ENCODE data around the gene BPIFA2.

Gene BPIFA2

DNA sequence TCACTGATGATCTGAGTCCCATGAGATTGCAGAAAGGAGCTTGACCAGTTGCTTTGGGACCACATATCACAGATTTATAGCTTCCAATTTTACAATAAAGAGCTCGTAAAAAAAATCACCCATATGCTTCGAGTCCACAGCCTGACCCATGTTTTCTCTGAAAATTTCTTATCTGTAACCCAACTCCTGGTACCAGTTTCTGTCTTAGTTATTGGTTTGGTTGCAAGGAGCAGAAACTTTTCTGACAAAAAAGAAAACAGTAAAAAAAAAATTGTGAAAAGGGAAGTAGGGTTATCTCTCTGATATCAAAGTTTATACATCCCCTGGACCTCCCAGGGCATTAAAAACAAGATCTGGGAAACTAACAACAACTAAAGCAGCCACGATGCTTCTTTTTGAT, 30.8 kb upstream of the BPIFA2 start:
- no peaks in the 10 kb centered on the region for H3K36me3 ChIP-seq (ENCODE audit: insufficient read depth, low read length)
- no peaks in the 10 kb centered on the region for H3K27me3 ChIP-seq (ENCODE audit: insufficient read depth, low read length)
- no peak overlapping the region for H2AFZ ChIP-seq (ENCODE audit: low read depth, low read length)
- no peaks in the 10 kb centered on the region for H3K9me3 ChIP-seq (ENCODE audit: low read length)
- no peaks in the 10 kb centered on the region for H3K4me1 ChIP-seq (ENCODE audit: insufficient read depth, low read length)
- no peak overlapping the region for H3K4me3 ChIP-seq (ENCODE audit: low read length)

- Histone ChIP-seq H3K4me3 (ENCODE audit: low read length) (no peak overlapping the region), H3K4me1 (ENCODE audit: insufficient read depth, low read length) (no peaks in the 10 kb centered on the region)
These were observed 28.5 kb upstream of the BPIFA2 start for GRCh38 chr20:33139467-33139866.

DNA sequence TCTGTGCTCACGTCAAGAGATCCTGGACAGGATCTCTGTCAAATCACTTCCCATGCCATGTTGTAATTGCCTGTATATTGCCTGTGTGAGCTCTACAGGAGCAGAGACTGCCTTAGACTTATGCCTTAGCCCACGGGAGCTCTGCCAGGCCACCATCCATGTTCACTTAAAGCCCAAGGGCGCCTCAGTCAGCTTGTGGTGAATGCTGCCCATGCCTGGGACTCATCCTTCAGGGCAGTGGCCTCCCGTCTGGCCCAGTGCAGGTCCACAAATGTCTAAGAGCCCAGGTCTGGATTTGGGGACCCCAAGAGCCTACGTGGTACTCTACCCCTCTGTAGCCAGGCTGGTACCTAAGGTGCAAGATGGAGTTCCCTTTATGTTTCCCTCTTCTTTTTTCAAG, 22.4 kb upstream of the BPIFA2 start:
- Histone ChIP-seq H3K4me3 (ENCODE audit: low read length) (no peak overlapping the region), H3K36me3 (ENCODE audit: insufficient read depth, low read length) (no peaks in the 10 kb centered on the region), H2AFZ (ENCODE audit: low read depth, low read length) (no peak overlapping the region), H3K9me3 (ENCODE audit: low read length) (no peaks in the 10 kb centered on the region), H3K27me3 (ENCODE audit: insufficient read depth, low read length) (no peaks in the 10 kb centered on the region), H3K4me1 (ENCODE audit: insufficient read depth, low read length) (no peaks in the 10 kb centered on the region)

More at GRCh38 chr20:33139467-33139866, 28.5 kb upstream of the BPIFA2 start:
- Histone ChIP-seq H3K9me3 (ENCODE audit: low read length) (no peaks in the 10 kb centered on the region), H2AFZ (ENCODE audit: low read depth, low read length) (no peak overlapping the region), H3K36me3 (ENCODE audit: insufficient read depth, low read length) (no peaks in the 10 kb centered on the region), H3K27me3 (ENCODE audit: insufficient read depth, low read length) (no peaks in the 10 kb centered on the region)

- no peaks in the 10 kb centered on the region for H3K9me3 ChIP-seq (ENCODE audit: low read length)
- H3K36me3 ChIP-seq (ENCODE audit: insufficient read depth, low read length), result no peaks in the 10 kb centered on the region
- H3K4me3 ChIP-seq (ENCODE audit: low read length), result no peak overlapping the region
- H2AFZ ChIP-seq (ENCODE audit: low read depth, low read length), result no peak overlapping the region
- no peaks in the 10 kb centered on the region for H3K27me3 ChIP-seq (ENCODE audit: insufficient read depth, low read length)
- H3K4me1 ChIP-seq (ENCODE audit: insufficient read depth, low read length), result no peaks in the 10 kb centered on the region
These were observed 20.7 kb upstream of the BPIFA2 start for GRCh38 chr20:33147299-33147698.

DNA sequence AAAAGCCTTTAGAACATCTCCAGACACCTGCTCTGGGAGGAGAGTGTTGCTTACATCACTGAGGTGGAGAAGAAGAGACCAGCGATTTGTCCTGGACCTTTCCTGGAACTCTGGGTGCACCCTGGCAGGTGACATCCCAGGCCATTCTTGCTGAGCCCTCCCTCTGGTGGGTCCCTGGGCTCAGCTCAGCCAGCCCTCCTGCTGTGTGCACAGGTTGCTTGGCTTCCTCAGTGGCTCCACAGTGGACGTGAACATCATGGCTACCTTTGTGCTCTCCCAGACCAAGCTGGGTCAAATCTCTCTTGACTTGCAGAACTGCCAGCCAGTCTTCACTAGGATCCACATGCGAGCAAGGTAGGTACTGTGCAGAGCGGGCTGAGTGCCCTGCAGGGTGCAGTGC, 19.9 kb upstream of the BPIFA2 start:
- no peak overlapping the region for H2AFZ ChIP-seq (ENCODE audit: low read depth, low read length)
- no peaks in the 10 kb centered on the region for H3K36me3 ChIP-seq (ENCODE audit: insufficient read depth, low read length)
- no peaks in the 10 kb centered on the region for H3K4me1 ChIP-seq (ENCODE audit: insufficient read depth, low read length)
- H3K27me3 ChIP-seq (ENCODE audit: insufficient read depth, low read length), result no peaks in the 10 kb centered on the region
- no peaks in the 10 kb centered on the region for H3K9me3 ChIP-seq (ENCODE audit: low read length)
- no peak overlapping the region for H3K4me3 ChIP-seq (ENCODE audit: low read length)

GRCh38 chr20:33154252-33154651, 13.7 kb upstream of the BPIFA2 start:
- no peaks in the 10 kb centered on the region for H3K27me3 ChIP-seq (ENCODE audit: insufficient read depth, low read length)
- no peak overlapping the region for H2AFZ ChIP-seq (ENCODE audit: low read depth, low read length)
- H3K9me3 ChIP-seq (ENCODE audit: low read length), result no peaks in the 10 kb centered on the region
- no peaks in the 10 kb centered on the region for H3K4me1 ChIP-seq (ENCODE audit: insufficient read depth, low read length)
- no peaks in the 10 kb centered on the region for H3K36me3 ChIP-seq (ENCODE audit: insufficient read depth, low read length)
- no peak overlapping the region for H3K4me3 ChIP-seq (ENCODE audit: low read length)

DNA sequence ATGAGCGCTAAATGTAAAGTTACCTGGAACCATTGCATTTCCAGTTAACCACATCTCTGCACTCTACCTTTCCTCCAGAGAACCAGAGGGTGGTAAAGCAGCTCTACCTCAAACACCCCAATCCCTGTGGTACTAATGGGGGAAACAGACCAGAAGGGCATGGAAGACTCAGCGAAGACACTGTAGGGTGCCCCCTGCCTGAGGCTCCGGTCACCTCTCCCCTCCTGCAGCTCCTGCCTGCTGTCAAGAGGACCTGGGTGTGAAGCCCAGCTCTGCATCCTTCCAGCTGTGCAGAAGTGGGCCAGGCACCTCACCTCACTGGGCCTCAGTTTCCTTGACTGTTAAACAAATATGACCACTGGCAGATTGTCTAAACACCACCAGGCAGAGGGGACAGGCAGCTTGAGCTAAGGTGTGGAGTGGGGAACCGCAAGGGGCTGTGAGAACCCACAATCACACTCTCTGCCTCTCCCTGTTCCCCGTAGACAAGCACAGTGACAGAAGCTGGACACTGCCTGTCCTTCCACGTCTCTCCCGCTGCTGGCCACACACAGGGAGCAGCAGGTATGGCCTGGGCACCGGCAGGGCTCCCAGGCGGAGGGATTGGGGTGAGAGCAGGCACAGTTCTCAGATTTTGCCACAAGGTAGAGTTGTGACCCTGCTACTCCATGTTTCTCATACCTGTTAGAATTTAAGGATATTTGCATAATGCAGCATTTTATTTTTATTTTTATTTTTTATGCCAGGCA, 9.1 kb upstream of the BPIFA2 start:
- Histone ChIP-seq H3K9me3 (ENCODE audit: low read length) (no peaks in the 10 kb centered on the region), H3K4me3 (ENCODE audit: low read length) (no peak overlapping the region), H3K27me3 (ENCODE audit: insufficient read depth, low read length) (no peaks in the 10 kb centered on the region), H2AFZ (ENCODE audit: low read depth, low read length) (no peak overlapping the region), H3K36me3 (ENCODE audit: insufficient read depth, low read length) (no peaks in the 10 kb centered on the region), H3K4me1 (ENCODE audit: insufficient read depth, low read length) (no peaks in the 10 kb centered on the region)

GRCh38 chr20:33159713-33160112, 8.2 kb upstream of the BPIFA2 start:
- H2AFZ ChIP-seq (ENCODE audit: low read depth, low read length), result no peak overlapping the region
- H3K4me3 ChIP-seq (ENCODE audit: low read length), result no peak overlapping the region
- no peaks in the 10 kb centered on the region for H3K9me3 ChIP-seq (ENCODE audit: low read length)
- no peaks in the 10 kb centered on the region for H3K36me3 ChIP-seq (ENCODE audit: insufficient read depth, low read length)
- H3K4me1 ChIP-seq (ENCODE audit: insufficient read depth, low read length), result no peaks in the 10 kb centered on the region
- no peaks in the 10 kb centered on the region for H3K27me3 ChIP-seq (ENCODE audit: insufficient read depth, low read length)

DNA sequence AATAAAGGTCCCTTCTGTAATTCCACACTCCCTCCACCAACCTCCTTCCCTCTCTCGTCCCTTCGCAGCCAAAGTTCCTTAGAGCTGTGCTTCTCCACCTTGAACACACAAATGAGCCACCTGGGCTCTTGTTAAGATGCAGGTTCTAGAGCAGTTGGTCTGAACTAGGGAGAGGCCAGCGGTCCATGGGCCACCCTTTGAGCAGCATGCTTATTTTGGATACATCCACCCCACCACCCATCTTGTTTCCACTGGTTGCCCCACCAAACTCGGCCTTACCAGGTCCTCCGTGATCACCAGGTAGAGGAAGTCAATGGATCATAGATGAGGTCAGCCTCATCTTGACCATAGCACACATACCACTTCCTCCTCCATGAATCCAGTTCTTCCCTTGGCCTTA, 7.3 kb upstream of the BPIFA2 start:
- no peak overlapping the region for H3K4me3 ChIP-seq (ENCODE audit: low read length)
- H3K9me3 ChIP-seq (ENCODE audit: low read length), result no peaks in the 10 kb centered on the region
- H3K4me1 ChIP-seq (ENCODE audit: insufficient read depth, low read length), result no peaks in the 10 kb centered on the region
- no peaks in the 10 kb centered on the region for H3K27me3 ChIP-seq (ENCODE audit: insufficient read depth, low read length)
- no peaks in the 10 kb centered on the region for H3K36me3 ChIP-seq (ENCODE audit: insufficient read depth, low read length)
- no peak overlapping the region for H2AFZ ChIP-seq (ENCODE audit: low read depth, low read length)

DNA sequence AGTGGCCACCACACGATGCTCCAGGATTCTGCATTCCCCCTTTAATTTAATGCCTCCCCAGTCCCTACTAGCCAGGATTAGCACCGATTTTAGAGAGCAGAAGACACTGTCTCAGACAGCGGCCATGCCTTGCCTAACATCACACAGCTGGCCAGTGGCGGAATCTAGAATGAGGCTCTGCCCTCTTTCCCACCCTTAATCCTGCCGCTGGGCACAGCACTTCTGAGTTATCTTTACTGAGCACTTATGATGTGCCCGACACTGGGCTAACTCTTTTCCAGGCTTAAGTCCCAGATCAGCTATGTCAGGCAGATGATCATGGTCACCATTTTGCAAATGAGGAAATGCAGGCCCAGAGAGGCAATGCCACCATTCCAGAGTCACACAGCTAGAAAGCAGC, 5.6 kb upstream of the BPIFA2 start:
- Histone ChIP-seq H3K4me1 (ENCODE audit: insufficient read depth, low read length) (no peaks in the 10 kb centered on the region), H3K27me3 (ENCODE audit: insufficient read depth, low read length) (no peaks in the 10 kb centered on the region)

GRCh38 chr20:33162753-33163152, 5.2 kb upstream of the BPIFA2 start:
- Histone ChIP-seq H3K36me3 (ENCODE audit: insufficient read depth, low read length) (no peaks in the 10 kb centered on the region), H3K4me3 (ENCODE audit: low read length) (no peak overlapping the region), H3K4me1 (ENCODE audit: insufficient read depth, low read length) (no peaks in the 10 kb centered on the region), H3K9me3 (ENCODE audit: low read length) (no peaks in the 10 kb centered on the region), H2AFZ (ENCODE audit: low read depth, low read length) (no peak overlapping the region), H3K27me3 (ENCODE audit: insufficient read depth, low read length) (no peaks in the 10 kb centered on the region)

More for the DNA sequence above, 5.6 kb upstream of the BPIFA2 start:
- Histone ChIP-seq H3K36me3 (ENCODE audit: insufficient read depth, low read length) (no peaks in the 10 kb centered on the region), H3K9me3 (ENCODE audit: low read length) (no peaks in the 10 kb centered on the region), H2AFZ (ENCODE audit: low read depth, low read length) (no peak overlapping the region), H3K4me3 (ENCODE audit: low read length) (no peak overlapping the region)

DNA sequence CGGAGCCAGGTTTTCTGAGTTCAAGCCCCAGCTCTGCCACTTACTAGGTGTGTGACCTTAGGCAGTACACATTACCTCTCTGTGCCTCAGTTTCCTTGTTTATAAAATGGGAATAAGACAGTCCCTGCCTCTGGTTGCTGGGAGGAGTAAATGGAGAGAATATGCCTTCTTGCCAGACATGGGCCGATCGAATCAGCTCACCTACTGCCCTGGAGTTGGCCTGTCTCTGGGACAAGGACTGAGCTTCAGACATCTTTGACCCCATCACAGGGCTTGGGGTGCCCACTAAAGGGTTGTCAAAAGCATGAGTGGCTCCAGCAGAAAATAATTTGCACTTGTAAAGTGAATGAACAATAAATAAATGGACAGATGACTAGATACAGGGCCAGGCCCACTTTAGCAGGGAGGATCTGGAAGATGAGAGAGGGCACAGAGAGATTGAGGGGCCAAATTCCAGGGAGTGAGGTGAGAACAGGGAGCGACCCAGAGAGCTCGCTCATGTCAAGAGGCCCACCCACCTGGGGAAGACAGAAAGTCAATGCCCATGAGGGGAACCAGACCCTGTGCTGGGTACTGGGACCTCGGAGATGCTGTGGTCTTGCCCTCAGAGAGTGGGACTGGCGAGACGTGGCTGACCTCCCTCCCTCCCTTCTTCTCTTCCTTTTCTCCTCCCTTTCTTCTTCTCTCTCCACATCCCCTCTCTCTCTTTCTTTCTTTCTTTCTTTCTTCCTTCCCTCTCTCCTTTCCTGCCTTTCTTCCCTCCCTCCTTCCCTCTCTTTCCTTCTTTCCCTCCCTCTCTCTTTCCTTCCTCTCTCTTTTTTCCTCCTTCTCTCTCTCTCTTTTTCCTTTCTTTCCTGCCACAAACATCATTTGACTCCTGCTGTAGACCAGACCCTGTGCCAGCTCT, 3.9 kb upstream of the BPIFA2 start:
- H3K9me3 ChIP-seq (ENCODE audit: low read length), result peaks cover 1% of the 10 kb centered on the region
- no peaks in the 10 kb centered on the region for H3K36me3 ChIP-seq (ENCODE audit: insufficient read depth, low read length)
- no peak overlapping the region for H2AFZ ChIP-seq (ENCODE audit: low read depth, low read length)
- no peak overlapping the region for H3K4me3 ChIP-seq (ENCODE audit: low read length)
- H3K4me1 ChIP-seq (ENCODE audit: insufficient read depth, low read length), result no peaks in the 10 kb centered on the region
- no peaks in the 10 kb centered on the region for H3K27me3 ChIP-seq (ENCODE audit: insufficient read depth, low read length)

DNA sequence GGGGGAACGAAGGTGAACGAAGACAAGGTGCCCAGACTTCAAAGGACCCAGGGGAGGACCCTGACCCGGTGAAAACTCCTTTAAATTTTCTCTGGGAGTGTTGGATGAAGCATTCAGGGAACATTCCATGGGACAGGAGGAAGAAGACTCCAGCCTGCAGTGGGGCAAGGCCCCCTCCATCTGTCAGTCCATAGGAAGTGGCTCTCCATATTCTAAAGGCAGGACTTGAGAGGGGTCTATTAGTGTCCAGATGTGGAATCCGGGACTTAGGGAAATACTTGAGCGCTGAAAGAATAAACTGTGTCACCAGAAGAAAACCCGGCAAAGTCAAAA, 3.2 kb upstream of the BPIFA2 start:
- Histone ChIP-seq H3K27me3 (ENCODE audit: insufficient read depth, low read length) (no peaks in the 10 kb centered on the region), H3K36me3 (ENCODE audit: insufficient read depth, low read length) (no peaks in the 10 kb centered on the region), H3K4me3 (ENCODE audit: low read length) (no peak overlapping the region), H3K4me1 (ENCODE audit: insufficient read depth, low read length) (no peaks in the 10 kb centered on the region), H3K9me3 (ENCODE audit: low read length) (peaks cover 2% of the 10 kb centered on the region), H2AFZ (ENCODE audit: low read depth, low read length) (no peak overlapping the region)
